Neural cell (in vitro differentiated cells): Measurements from ENCODE around the gene PALB2.

Source experiments
- CTCF ChIP-seq: fragments of 450-650 bp; IDR thresholded peaks from 2 replicates; pipeline ENCODE4 v1.5.1; 2014; ENCODE audit warnings: antibody characterized with exemption, mild to moderate bottlenecking, moderate library complexity; ENCODE audit not compliant: poor library complexity, severe bottlenecking
- EZH2 ChIP-seq: fragments of 200-600, 300-800 bp; shearing (Covaris generic), sonication (generic); IDR thresholded peaks from 2 replicates; pipeline ENCODE4 v1.6.1; 2014; ENCODE audit warnings: antibody characterized with exemption, low read length, borderline replicate concordance, mild to moderate bottlenecking; ENCODE audit not compliant: insufficient read depth, poor library complexity, severe bottlenecking
- POLR2AphosphoS5 ChIP-seq: IDR thresholded peaks from 2 replicates; pipeline ENCODE4 v1.6.1; 2012

- TF ChIP-seq CTCF: no peak
- TF ChIP-seq POLR2AphosphoS5: no peak
- TF ChIP-seq EZH2: no peak
Measured at GRCh38 chr16:23570992-23571632, 70.0 kb downstream of the PALB2 start.
